ENCODE results near the gene GLOD5.

The GLOD5 gene

DNA sequence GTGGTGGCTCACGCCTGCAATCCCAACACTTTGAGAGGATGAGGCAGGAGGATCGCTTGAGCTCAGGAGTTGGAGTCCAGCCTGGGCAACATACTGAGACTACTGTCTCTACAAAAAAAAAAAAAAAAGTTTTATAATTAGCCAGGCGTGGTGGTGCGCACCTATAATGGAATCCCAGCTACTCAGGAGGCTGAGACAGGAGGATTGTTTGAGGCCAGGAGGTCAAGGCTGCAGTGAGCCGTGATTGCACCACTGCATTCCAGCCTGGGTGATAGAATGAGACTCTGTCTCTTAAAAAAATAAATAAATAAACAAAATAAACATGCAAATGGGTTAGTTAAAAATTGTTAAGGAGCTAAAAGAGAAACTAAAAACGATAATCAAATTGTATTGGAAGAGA lies 7.7 kb downstream of the GLOD5 start:
- DNase-seq = no peak

DNA sequence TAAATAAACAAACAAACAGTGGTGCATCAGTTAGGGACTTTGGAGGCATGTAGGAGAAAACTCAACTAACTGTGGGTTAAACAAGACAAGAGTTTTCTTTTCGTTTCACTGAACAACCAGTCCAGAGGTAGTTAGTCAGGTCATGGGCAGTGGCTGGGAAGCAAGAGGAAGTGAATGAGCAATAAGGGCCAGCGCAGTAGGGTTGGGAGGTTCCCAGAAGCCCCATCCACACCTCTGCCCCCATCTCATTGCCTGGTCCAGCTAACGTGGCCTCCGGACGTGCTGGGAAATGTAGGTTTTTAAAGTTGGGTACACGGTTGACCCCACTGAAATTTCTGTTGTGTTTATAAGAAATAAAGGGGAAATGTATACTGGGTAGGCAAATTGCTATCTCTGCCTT lies 8.7 kb downstream of the GLOD5 start:
- DNase-seq = no peak

- no peak for DNase-seq
Measured at GRCh38 chrX:48772602-48773001, 11.1 kb downstream of the GLOD5 start.

GRCh38 chrX:48776818-48777439 lies 15.4 kb downstream of the GLOD5 start:
- no peak for DNase-seq

DNA sequence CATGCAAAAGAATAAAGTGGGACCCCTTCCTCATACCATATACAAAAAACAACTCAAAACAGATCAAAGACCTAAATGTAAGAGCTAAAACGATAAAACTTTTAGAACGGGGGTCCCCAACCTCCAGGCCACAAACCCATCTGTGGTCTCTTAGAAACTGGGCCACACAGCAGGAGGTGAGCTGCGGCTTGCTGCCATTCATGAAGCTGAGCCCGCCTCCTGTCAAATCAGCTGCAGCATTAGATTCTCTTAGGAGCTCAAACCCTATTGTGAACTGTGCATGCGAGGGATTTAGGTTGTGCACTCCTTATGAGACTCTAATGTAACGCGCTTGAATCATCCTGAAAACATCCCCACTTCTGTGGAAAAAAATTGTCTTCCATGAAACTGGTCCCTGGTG lies 17.9 kb downstream of the GLOD5 start:
- no peak for DNase-seq

DNA sequence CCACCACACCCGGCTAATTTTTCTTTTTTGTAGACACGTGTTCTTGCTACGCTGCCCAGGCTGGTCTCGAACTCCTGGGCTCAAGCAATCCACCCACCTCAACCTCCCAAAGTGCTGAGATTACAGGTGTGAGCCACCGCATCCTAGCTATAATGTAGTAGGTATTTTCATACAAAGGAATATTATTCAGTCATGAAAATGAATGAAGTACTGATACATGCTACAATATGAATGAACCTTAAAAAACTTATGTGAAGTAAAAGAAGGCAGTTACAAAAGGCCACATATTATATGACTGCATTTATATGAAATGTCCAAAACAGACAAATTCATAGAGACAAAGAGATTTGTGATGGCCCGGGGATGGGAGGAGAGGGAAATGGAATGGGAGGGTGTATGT lies 20.2 kb downstream of the GLOD5 start:
- DNase-seq = no peak

DNA sequence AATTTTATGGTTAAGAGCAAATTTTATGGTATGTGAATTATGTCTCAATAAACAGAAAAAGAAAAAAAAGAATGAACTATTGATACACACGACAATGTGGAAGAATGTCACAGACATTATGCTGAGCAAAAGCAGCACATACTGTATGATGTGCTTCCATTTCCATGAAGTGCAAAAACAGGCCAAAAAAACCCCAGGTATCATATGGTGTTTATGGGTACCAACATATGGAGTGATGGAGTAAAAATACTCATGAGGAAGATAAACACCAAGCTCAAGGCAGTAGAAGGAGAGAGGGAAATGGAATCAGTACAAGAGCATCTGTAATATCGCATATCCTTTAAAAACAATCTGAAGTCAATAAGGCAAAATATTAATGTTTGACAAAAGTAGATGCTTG lies 20.7 kb downstream of the GLOD5 start:
- DNase-seq = no peak

GRCh38 chrX:48782795-48783194 lies 21.2 kb downstream of the GLOD5 start:
- no peak for DNase-seq

- no peak for DNase-seq
Measured at GRCh38 chrX:48784726-48785125, 23.2 kb downstream of the GLOD5 start.

GRCh38 chrX:48785186-48785539 lies 23.6 kb downstream of the GLOD5 start:
- DNase-seq = no peak

DNA sequence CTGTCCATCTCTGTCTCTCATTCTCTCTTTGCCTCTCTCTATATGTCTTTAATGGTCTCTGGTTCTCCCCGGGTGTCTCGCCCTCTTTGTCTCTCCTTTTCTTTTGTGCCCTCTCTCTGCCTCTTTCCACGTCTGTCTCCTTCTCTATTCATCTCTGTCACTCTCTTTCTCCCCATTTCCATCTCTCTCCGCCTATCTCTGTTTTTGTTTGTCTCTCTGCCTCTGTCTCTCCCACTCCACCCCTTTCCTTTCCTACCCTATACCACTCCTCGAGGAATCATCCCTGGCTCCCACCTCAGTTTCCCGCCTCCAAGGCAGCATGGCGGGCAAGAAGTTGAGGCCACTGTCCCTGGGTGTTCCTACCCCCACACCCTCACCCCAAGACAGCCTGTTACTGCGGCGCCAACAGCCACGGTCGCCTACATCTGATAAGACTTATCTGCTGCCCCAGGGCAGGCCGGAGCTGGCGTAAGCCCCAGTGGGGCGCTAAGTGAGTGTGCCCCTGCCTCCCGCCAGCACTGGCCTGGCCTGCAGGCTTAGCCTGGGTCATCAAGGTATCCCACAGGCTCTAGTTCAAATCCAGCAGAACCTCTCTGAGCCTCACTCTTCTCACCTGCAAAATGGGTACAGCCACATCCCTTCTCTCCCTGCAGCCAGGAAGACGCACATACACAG lies 24.1 kb downstream of the GLOD5 start:
- DNase-seq = no peak

- no peak for DNase-seq
Measured at GRCh38 chrX:48786341-48786800, 24.8 kb downstream of the GLOD5 start, which contains the start of gene GATA1. TSS of gene GATA1 (plus strand) at chrX:48786590. CDS start at chrX:48791110, 4,520 bp downstream.

DNA sequence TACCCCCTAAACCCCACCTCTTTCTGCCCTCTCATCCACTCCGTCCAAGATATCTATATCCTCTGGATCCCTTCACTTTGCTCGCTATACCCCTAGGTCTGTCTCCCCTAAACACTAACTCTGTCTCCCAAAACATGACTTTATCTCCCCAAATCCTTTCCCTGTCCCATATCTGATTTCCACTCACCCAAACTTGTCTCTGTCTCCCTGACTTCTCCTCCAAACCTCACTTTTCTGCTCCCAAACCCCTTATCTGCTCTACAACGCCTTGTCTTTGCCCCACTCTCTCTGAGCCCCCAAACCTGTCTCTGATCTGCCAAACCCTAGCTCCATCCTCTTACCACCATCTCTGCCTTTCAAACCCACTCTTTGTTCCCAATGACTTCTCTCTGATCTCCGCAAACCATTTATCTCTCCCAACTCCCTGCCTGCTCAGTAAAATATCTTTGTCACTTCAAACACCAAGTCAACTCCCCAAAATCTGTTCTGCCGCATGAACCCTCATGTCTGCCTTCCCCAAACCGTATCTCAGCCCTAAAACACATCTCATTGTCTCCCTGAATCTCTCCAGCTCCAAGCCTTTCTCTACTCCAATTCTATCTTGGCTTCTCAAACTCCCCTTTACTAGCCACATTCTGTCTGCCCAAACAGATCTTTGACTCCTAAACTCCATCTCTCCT lies 25.4 kb downstream of the GLOD5 start:
- DNase-seq = no peak

DNA sequence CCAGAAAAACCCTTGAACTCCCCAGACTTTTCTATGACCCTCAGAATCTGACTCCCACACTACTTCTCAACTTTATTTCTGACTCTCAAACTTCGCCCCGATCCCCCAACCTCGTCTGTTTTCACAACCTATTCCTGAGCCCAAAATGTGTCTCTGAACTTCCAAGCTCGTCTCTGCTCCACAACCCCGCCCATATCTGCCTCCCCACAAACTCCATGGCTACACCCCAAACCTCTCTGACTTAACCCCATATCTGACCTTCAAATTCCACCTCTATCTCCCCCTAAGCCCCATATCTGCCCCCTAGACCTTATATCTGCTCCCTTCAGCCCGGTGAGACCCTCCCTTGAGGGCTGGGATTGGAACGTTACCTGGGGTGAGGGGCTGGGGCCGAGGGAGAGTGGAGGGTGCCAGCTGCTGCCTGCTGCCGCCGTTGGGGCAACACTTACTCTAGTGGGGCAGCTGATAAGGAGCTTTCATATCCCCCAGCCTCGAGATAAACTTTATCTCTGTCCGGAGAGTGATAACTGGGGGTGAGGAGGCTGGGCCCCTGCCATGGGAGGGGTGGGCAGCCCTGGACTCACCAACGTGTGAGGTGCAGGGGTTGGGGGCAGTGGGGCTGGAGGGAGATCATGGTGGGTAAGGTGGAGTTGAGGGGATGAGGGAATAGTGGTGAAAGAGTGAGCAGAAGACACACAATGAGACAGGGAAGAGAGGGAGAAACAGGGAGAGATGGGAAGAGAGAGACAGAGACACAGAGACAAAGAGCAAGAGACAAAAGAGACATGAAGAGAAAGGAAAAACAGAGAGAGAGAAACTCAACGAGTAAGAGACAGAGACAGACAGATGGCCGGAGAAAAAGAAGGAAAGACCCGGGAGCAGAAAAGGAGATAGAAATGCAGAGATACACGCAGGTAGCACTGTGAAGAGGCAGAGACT lies 26.2 kb downstream of the GLOD5 start:
- no peak for DNase-seq

DNA sequence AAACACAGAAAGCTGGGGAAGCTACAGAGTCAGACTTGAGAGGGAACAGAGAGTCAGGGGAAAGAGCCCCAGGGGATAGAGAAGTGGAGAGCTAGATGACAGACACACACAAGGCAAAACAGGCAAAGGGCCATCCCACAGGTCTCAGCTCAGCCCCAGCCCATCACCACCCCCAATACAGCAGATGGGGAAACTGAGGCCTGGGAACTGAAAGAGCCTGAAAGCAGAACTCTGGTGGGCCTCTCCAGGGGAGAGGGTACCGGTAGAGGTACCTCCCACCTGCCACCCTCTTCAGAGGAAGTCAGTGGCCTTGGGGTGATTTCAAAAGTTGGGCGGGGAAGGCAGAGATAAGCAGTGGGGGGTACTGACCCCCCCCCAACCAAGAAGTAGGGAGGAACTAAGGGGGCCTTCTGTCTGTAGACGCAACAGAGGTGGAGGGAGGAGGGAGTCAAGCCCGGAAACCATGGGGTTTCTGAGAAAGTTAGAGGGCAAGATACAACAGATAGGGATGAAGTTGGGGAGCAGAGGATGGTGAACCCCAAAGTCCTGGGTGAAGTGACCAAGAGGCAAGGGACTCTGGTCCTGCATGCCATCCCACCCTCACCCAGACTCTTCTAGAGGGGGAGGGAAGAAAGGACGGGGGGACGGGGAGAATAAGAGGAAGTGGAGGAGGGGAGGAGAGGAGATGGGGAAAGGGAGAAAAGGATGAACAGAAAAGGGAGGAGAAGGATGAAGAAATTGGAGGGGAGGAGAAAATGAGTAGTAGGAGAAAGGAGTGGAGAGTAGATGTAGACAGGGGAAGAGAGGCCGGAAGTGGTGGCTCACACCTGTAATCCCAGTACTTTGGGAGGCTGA lies 28.0 kb downstream of the GLOD5 start:
- DNase-seq = no peak

DNA sequence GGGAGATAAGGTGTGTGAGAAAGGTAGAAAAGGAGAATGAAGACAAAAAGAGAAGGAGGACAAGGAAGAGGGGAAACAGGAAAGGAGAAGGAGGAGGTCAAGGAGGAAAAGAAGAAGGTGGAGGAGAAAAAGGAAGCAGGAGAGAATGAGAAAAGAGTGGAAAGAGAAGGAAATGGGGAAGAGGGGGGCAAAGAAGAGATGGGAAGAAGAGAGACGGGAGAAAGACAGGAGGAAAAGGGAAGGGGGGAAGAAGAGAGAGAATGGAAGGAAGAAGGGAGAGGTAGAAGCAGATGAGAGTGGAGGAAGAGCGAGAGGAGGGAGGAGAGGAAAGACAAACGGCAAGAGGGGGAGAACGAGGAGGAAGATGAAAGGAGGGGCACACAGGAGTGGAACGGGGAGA lies 28.9 kb downstream of the GLOD5 start:
- DNase-seq = no peak

DNA sequence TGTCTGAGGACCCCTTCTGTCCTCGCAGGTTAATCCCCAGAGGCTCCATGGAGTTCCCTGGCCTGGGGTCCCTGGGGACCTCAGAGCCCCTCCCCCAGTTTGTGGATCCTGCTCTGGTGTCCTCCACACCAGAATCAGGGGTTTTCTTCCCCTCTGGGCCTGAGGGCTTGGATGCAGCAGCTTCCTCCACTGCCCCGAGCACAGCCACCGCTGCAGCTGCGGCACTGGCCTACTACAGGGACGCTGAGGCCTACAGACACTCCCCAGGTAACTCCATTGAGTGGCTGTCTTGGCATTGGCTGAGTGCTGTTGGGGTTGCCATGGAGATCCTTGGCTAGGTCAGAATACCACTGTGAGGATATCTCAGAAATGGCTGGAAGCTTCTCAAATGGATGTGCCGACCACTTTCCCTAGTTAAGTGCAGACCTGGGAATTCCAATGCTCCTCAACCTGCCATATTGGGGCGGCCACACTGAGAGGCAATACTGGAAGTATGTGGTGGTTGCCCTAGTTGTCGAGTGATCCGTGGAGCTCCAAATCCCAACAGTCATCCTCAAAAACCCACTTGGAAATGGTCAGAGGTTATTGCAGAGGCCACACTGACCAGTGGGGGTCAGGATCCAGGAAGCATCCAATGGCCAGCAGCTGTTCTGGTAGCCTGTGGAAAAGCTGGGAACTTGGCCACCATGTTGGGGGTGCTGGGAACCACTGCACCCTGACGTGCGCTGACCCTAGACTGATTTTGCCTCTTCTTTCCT lies 29.7 kb downstream of the GLOD5 start:
- DNase-seq = no peak

- no peak for DNase-seq
Measured at GRCh38 chrX:48792219-48792618, 30.7 kb downstream of the GLOD5 start.

DNA sequence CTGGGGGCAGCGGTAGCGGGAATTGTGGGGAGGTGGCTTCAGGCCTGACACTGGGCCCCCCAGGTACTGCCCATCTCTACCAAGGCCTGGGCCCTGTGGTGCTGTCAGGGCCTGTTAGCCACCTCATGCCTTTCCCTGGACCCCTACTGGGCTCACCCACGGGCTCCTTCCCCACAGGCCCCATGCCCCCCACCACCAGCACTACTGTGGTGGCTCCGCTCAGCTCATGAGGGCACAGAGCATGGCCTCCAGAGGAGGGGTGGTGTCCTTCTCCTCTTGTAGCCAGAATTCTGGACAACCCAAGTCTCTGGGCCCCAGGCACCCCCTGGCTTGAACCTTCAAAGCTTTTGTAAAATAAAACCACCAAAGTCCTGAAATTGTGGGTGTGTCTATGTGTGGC lies 32.4 kb downstream of the GLOD5 start:
- DNase-seq = no peak

DNA sequence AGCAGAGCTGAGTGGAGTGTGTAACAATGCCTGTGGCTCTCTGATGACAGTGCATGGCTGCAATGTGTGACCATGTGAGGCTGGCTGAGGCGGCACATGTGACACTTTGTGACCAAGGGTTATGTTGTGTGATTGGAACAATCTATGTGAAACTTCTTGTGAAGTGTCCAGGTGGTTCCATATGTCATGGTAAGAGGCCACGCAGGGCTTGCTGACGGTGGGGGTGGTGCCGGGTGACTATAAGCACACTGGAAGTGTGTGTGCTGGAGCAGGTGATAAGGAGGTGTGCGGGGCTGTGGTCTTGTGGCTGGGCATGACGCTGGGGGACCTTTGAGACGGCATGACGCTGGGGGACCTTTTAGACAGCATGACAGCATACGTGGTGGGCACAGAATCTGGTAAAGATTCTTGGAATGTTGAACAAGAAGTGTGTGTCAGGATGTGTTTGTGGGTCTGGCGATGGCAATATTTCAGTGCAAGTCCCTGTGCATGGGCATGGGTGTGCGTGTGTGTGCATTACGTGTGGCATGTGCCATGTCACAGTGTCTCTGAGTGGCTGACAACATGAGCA lies 32.9 kb downstream of the GLOD5 start:
- no peak for DNase-seq

DNA sequence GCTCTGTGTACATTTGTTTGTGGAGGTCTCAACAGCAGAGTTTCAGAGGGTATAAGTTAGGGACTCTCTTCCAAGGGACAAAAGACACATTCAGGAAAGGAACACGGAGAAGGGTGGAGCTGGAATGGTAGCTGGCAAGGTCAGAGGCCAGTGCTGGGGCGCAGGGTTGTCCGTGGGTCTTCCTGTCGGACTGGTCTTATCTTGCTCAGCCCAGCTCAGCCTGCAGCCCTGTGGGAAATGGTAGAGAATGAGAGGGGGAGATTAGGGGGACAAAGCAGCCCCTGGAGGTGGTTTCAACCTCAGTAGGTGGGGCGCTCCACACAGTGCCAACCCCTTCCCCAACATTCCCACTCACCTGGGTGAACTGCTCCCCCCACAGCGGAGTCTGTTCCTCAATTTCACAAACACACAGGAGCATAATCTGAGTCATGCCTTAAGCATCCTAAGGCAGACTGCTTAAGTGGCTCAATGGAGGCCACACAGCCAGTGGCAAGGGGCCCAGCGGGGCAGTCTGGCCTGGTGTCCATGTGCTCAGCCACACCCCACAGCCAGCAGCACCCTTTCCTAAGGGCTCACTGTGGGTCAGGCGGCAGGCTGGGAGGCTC lies 33.5 kb downstream of the GLOD5 start:
- DNase-seq = no peak

Measured in CD4-positive, alpha-beta T cell treated with Interleukin-12 subunit alpha and Interleukin-12 subunit beta, for 1 hour (primary cell).